ENCODE results near the gene C2orf49. TPM values are rescaled to one million over a fixed set of nuclear protein-coding genes. Genes with fewer than 3 reads are reported as not detected.
A peak's percentile ranks its signal among the peaks of the same experiment; 100 is the strongest.
"Not testable (repeated sequence)": the region's sequence is repeated elsewhere in the genome, so short reads cannot be mapped to it uniquely, and the experiment has no call there.

C2orf49 gene
- total RNA-seq, 1 donor from 2014 or later: 33.9 TPM

DNA sequence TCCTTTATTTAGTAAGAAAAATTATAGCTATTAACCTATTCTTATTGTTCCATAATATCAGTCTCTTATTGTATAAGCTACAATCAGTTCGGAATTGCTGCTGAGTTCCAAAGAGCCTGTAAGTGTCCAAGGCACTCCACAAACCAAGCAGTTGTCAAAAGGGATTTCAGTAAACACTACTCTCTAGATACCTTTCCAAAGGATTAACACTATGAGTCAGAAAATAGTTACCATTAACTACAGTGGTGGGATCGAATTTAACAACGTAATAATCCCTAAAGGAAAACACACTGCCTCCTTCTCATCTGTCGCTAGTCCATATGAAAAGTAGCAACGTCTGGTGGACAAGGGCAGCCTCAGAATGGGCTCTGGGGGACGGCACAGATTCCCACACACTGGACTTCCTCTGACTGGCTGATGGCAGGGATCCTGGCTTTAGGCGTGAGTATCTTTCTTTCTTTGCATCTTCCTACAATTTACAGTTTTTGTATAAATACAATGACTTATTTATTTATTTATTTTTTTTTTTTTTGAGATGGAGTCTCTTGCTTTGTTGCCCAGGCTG, 16.6 kb upstream of the C2orf49 start:
- peak; percentile 55 for DNase-seq (ENCODE audit: low read depth)

DNA sequence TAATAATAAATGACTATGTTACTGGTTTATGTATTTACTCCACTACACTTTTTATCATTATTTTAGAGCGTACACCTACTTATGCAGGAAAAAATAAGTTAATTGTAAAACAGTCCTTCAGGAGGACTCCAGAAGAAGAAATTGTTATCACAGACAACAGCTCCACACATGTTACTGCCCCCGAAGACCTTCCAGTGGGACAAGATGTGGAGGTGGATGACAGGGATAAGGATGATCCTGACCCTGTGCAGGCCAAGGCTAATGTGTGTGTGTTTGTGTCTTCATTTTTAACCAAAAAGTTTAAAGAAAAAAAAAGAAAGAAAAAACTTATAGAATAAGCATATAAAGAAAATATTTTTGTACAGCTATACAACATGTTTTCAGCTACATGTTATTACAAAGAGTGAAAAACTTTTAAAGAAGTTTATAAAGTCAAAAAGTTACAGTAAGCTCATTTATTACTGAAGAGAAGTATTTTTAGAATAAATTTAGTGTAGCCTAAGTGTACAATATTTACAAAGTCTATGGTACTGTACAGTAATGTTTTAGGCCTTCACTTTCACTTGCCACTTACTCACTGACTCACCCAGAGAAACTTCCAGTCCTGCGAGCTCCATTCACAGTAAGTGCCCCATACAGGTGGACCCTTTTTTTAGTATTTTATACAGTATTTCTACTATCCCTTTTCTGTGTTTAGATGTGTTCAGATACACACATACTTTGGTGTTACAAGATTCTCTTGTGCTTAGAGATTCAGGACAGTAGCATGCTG, 15.3 kb upstream of the C2orf49 start:
- no peak for DNase-seq (ENCODE audit: low read depth)

DNA sequence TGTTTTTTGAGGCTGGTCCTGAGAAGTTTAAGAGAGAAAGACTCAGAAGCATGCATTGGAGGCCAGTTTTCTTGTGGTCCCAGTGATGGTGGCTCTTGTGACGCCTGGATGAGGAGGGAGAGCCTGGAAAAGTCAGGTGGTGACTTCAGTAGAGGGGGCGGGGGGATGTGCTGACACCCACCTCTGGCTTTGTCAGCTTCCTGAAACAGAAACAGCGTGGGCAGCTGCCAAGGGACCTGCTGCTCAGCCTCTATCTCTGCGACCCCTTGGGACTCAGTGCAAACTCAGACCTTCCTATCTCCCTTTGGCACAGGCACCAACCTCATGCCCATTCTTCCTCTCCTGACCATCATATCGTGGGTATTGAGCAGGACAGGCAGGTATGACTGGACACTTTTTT, 14.2 kb upstream of the C2orf49 start:
- no peak for DNase-seq (ENCODE audit: low read depth)

DNA sequence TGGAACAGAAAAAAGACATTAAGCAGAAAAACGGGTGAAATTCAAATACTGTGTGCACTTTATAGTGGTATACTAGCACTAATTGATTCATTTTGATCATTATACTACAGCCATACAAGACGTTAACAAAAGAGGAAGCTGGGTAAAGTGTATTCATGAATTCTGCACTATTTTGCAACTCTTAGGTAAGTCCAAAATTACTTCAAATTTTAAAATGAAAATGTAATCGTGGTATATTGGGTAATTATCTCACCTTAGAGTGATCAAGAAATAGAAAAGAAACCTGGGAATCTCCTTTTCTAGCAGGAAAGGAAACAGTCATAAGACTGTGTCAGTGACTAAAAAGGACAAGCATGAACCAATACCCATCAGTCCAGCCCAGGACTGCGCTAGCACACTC, 13.2 kb upstream of the C2orf49 start:
- DNase-seq (ENCODE audit: low read depth): no peak

DNA sequence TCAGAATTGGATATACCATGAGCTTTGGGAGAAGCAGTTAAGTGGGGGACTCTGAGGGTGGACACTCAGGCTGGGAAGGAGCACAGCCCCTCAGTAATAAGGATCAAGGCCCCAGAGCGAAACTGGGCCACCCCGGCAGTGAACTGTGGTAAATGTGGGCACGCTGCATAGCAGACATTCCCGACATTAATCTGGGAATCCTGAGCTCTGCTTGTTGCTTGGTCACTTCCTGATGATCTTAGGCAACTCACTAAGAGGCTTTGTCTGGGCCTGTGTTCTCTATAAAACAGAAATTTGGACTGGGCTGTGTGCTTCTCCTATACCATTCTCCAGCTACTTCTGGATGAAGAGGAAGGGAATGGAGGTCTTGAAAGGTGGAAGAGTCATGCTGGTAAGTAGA, 12.6 kb upstream of the C2orf49 start:
- peak; percentile 88 for DNase-seq (ENCODE audit: low read depth)

DNA sequence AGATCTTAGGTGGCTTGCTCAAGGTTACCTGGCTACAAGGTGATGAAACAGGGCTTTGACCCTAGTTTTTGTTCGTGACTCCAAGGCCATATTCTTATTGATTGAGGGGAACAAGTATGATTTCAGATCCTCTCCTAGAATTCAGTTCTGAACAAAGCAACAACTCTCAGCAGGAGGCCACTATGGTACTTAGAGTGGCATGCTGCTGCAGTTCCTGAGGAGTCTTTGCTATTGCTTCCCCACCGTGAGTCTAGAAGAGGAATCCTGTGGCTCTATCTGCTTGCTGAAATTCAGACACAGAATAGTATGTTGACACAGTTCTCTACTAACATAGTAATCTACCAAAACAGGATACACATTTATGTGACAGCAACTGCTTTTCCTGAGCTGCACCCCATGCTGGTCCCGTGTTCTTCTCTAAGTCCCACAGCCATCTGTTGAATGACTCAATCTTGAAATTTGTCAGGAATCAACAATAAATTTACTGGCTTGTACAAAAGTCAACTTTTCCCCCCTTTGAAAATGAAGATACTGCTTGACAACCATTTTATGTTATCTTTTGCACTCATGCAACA, 11.9 kb upstream of the C2orf49 start:
- DNase-seq (ENCODE audit: low read depth): peak; percentile 62

DNA sequence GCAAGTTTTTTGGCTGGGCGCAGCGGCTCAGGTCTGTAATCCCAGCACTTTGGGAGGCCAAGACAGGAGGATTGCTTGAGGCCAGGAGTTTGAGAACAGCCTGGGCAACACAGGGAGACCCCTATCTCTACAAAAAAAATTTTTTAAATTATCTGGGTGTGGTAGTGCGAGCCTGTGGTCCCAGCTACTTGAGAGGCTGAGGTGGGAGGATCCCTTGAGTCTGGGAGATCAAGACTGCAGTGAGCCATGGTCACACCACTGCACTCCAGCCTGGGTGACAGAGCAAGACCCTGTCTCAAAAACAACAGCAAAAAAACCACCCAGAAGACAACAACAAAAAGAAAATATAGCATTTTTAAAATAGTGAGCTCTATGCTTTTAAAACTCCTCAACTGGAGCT, 10.1 kb upstream of the C2orf49 start:
- DNase-seq (ENCODE audit: low read depth): not testable (repeated sequence)

DNA sequence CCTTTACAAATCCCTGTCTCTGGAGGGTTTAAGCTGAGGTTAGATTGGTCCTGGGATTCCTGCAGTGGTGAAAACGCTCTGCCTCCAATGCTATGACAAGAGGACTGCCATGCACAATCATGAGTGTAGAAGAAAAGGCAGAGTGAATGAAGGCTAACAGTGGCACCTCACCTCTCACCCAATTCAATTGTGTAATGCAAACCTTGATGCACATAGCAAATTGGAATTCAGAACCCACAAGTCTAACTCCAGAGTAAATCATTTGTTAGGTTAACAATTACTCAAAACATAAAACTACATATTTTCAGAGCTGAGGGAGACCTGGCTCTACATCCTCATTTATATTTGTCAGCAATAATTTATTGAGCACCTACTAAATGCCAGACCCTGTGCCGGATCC, 9.7 kb upstream of the C2orf49 start:
- DNase-seq (ENCODE audit: low read depth): no peak

DNA sequence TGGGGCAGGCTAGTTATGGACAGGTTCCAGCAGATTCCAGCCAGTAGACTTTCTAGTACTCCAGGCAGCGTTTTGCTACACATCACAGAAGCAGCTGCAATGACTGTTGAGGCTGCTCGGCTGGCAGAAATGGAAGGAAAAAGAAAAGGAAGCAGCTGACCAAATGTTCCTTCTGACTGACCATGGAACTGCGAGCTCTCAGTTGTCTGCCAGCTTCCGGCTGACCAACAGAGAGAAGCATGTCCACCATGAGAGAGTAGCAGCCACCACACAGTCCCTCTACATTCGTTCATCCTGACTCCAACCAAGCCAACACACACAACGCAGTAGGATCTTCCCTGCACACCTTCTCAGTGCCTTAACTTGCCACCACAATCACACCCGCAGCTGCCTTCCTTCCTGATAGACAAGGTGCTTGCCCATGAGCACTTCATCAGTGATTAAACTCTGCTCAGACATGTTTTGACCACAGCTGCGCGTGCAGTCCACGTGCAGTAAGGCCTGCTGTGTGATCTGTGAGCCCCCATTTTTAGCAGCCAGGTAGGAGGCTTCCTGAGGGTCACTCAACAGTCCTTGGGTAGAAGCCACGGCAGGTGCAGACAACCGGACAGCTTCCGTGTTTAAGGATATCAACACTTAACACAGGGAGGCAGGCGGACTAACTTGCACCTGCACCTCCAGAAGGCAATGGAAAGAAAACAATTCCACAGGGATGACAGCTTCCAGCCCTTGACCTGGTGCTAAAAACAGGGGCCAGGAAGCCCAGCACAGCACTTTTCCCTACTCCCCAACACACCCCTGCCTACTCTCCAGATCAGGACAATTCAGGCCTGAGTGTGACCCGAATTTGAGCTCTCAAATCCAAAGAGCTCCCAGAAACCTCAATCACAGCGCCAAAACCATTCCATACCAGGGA, 8.8 kb upstream of the C2orf49 start:
- DNase-seq (ENCODE audit: low read depth): peak; percentile 95

DNA sequence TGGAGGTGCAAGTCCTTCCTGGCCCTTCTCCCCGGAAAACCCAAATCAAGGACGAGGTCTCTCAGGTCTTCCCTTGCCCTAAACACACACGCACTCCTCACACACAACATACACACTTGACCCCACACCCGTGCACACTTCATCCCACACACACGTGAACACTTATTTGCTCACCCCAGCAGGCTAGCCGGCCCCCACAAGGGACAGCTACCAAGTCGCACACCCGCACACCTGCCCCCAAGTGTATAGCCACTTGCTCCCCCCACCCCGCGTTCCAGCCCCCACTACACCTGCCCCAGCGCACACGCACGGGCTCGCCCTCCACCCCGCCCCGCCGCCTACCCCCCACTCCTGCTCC, 8.2 kb upstream of the C2orf49 start:
- no peak for DNase-seq (ENCODE audit: low read depth)

DNA sequence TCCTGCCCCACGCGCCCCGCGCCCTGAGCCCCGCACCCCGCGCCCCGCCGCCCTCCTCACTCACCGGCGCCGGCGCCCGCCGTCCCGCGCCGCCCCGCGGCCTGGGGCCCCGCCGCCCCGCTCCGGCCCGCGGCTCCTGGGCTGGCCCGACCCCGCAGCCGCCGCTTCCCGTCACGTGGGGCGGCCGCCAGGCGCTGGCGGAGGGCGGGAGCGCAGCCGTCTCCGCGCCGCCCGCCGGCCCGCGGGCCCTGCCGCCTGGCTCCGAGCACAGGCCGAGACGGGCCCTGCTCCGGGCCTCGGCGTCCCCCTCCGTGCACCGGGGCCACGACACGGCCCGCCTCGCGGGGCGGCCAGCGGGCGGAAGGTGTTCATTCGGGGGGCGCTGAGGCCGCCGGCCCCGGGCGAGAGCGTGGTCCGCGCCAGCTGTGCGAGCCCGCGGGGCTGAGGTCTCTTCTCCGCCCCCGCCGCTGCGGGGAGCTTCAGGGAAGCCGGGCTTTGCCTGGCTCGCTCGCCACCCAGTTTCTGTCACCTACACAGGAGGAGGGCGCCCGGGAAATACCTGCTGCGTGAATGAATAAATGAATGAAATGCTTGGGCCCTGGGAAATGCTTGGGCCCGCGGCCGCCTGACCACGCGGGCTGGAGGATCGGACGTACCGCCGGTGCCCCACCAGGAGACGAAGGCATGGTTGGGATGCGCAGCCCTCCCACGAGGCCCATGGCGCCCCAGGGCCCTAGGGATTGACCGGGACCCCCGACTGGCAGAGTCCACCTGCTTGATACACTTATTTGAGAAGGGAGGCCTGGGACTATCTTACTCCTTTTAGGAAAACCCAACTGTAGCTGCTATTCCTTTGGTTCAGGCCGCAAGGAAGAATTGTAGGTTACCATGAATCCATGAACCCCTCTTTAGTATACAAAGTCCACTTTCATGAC, 7.5 kb upstream of the C2orf49 start, which contains the start of gene TGFBRAP1:
TSS of gene TGFBRAP1 (minus strand) at position 175 of the 935 bp plus-strand sequence. CDS start 21,434 bp downstream, outside the sequence.
- DNase-seq (ENCODE audit: low read depth): peak; percentile 58

DNA sequence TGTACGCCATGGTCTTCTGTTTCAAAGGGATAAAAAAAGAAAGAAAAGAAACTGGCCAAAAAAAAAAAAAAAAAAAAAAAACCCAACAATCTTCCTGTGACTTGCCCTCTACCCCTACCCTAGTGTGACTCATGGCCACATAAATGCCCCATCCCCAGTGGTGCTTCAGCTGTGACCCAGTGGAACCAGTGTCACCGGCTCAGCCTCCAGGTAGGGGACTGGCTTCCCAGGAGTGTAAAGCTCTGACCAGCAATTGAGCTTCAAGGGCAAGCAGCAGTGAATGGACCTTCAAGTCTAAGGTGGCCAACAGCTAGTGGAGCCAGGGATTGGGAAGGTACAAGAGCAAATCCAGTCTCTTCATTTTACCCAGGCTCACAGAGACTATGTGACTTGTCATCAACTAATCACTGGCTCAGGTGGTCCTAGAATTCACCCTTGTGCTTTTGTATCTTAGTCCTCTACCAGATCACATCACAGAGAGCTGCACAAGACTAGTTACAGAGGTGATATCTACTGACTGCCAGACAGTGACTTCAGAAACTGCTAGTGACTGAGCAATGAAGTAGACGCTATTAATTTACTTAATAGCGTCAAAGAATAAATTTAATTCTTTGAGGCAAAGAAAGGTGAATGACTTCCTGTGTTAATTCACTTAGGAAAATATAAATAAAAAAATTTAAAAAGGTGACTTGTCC, 6.5 kb upstream of the C2orf49 start:
- DNase-seq (ENCODE audit: low read depth): no peak

DNA sequence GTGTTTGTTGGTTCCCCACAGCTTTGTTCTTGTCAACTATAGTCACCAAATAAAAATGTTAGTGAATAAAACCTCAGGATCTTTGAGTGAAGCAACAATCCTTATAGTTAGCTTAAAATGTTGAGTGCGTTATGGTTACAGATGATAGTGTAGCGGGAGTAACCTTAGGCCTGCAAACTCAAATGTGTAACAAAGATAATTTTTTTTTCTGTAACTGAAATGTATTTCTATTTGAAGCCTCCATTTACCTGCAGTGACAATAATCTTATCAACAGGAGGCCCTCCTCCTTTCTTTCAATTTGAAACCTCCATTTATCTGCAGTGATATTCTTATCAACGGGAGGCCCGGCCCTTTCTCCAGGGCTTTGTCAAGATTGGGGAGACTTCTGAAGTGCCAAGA, 3.1 kb upstream of the C2orf49 start:
- no peak for DNase-seq (ENCODE audit: low read depth)

DNA sequence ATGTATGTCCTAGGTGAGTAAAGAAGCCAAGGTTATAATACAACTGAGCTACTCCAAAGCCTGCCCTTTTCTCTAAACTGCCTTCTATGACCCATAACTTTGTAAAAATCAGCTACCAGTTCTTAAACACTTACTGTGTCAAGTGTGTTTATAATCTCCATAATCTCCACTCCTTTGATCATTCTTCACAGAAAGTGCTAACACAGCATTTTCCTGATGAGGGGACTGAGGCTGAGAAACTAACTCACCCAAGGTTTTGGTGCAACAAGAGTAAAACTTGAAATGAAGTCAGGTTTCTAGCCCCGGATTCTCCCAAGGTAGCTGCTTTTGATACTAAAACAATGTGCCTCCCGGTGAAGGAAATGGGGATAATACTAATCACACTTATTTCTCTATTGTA, 1.9 kb upstream of the C2orf49 start:
- no peak for DNase-seq (ENCODE audit: low read depth)

DNA sequence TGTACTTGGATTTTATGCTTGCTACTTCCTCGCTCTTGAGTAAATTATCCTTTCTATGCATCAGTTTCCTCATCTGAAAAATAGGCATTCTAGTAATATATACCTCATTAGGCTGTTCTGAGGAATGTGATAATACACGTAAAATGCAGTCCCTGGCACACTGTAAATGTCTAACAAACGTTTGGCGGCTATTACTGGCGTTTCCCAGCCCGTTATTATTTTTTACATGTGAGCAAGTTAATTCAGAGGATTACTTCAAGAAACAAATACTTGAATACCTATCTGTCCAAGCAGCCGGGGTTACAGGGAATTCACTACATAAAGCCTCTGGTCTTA, 586 bp upstream of the C2orf49 start:
- no peak for DNase-seq (ENCODE audit: low read depth)

DNA sequence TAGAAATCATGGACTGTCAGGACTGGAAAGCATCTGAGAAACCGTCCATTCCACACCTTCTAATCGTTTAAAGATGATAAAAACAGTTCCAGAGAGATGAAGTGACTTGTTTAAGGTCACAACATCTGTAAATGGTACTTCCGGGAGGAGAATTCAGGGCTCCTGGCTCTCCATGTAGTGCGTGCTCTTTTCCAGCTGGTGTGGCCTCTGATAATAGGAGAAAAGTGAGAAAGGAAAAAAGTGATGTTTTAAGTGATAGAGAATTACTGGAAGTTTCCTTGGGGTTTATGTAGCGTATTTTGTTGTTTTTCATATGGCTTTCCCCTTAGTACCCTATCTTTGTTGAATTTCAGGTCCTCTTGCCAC, 663 bp downstream of the C2orf49 start:
- no peak for DNase-seq (ENCODE audit: low read depth)

DNA sequence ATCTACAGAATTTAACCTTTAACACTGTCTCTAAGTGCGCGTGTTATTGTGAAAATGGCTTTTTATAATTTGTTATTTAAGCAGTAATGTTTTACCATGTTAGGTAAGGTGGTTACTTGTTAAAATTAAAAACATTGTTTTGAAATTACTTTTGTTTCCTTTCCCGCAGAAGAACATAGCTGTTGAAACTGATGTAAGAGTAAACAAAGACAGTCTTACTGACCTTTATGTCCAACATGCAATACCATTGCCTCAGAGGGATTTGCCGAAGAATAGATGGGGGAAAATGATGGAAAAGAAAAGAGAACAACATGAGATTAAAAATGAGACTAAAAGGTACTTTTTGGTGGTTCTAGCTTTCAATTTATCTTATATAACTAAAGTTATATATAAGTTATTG, 2.1 kb downstream of the C2orf49 start:
- DNase-seq (ENCODE audit: low read depth): no peak

DNA sequence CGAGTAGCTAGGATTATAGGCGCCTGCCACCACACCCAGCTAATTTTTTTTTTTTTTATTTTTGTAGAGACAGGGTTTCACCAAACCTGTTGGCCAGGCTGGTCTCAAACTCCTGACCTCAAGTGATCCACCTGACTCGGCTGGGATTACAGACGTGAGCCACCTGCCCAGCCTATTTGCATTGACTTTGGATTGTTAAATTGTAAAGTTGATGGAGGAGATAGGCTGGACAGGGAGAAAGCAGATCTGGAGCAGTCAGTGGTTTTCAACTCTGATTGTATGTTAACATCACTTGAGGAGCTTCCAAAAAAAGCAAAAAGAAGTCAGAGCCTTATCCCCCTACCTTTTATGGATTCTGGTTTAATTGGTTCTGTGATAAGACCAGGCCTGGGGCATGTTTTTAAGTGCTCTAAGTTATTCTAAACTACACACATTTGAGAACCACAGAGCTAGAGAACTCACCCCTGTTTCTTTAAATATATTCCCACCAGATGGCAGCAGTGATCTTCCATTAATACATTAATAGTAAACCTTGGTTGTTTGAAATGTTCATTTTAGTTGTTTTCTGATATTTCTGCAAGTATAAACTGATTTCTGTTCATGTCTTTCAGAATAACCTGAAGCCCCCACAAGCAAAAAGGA, 7.5 kb downstream of the C2orf49 start:
- peak; percentile 65 for DNase-seq (ENCODE audit: low read depth)

DNA sequence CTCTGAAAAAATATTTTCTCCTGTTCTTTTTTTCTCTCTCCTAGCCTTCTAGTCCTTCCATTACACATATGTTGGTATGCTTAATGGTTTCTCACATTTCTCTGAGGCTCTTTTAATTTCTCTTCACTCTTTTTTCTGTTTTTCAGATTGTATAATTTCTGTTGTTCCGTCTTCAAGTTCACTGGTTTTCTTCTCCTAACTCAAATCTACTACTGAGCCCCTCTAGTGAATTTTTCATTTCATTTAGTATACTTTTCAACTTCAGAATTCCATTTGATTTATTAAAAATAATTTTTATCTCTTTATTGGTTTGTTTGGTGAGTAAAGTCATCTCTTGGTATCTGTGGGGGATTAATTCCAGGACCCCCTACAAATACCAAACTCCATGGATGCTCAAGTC, 19.8 kb downstream of the C2orf49 start:
- DNase-seq (ENCODE audit: low read depth): no peak

DNA sequence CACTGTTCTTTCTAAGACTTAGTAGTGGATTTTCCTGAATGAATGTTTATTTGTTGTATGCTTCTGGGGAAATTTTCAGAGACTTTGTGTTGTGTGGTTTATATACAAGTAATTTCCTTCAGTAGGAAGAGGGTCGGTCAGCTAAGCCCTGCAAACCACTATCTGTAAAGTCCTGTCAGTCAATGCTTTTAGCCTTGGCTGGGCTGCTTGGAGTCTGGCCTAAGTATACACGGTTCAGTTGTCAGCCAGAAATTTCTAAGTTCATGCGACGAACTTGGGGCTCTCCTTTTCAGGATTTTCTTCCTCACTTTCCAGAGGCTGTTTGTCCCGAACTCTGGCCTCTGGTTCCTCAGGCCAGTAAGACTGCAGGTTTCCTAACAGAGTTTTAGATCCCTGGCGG, 21.3 kb downstream of the C2orf49 start:
- DNase-seq (ENCODE audit: low read depth): no peak
